Coronary artery (tissue), 2 donors: ENCODE data around the gene NFIX.
A peak's percentile ranks its signal among the peaks of the same experiment; 100 is the strongest.

ENCODE experiments used
- DNase-seq: peaks from one replicate; pipeline ENCODE4 v3.0.0-alpha.2; 2017; ENCODE audit warnings: low spot score
- H3K27ac ChIP-seq, 2 donors: fragments of 200-600 bp; sonication (generic); one replicate each; pipeline ENCODE4 v1.5.1; 2016 to 2019
- H3K4me3 ChIP-seq: fragments of 200-600 bp; sonication (generic); 2 replicates; pipeline ENCODE4 v1.5.1; 2016; ENCODE audit warnings: mild to moderate bottlenecking, moderate library complexity
- TF ChIP-seq, protein P1 (sequence below): fragments of 200-600 bp; sonication (generic); IDR thresholded peaks from one replicate; pipeline ENCODE4 v1.5.1; 2019; ENCODE audit warnings: antibody characterized with exemption

Gene NFIX

DNA sequence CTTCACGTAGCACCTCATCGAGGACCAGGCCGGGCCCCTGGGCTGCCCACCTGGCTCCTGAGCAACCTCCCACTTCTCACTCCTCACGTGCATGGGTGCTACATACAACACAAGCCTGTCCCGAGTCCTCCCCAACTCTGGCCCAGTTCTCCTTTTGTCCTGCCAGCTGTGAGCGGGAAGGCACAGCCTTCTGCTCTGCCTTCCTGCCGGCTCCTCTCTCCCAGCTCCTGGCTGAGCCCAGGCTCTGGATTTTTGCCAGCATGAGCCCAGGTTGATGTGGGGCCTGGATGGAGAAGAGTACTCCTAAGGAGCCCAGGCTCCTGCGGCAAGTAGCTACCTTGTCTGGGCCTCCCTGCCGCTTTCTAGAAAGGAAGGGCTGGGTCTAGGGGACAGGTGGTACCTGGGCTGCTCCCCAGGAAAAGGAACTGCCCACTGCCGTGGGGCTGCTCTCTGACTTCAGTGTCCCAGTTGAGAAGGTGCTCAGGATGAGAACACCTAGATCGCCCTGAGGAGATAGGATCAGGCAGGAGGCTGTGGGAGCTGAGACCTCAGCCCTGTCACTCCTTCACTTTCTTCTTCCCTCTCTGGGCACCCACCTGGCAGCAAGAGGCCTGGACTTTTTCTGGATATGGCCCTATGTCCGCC is 83.7 kb downstream of the NFIX start:
- Histone ChIP-seq H3K27ac (peak overlapping the region; percentile 61 to 78), H3K4me3 (no peak overlapping the region)
- TF ChIP-seq, protein P1, sequence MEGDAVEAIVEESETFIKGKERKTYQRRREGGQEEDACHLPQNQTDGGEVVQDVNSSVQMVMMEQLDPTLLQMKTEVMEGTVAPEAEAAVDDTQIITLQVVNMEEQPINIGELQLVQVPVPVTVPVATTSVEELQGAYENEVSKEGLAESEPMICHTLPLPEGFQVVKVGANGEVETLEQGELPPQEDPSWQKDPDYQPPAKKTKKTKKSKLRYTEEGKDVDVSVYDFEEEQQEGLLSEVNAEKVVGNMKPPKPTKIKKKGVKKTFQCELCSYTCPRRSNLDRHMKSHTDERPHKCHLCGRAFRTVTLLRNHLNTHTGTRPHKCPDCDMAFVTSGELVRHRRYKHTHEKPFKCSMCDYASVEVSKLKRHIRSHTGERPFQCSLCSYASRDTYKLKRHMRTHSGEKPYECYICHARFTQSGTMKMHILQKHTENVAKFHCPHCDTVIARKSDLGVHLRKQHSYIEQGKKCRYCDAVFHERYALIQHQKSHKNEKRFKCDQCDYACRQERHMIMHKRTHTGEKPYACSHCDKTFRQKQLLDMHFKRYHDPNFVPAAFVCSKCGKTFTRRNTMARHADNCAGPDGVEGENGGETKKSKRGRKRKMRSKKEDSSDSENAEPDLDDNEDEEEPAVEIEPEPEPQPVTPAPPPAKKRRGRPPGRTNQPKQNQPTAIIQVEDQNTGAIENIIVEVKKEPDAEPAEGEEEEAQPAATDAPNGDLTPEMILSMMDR: no peak
- no peak for DNase-seq

DNA sequence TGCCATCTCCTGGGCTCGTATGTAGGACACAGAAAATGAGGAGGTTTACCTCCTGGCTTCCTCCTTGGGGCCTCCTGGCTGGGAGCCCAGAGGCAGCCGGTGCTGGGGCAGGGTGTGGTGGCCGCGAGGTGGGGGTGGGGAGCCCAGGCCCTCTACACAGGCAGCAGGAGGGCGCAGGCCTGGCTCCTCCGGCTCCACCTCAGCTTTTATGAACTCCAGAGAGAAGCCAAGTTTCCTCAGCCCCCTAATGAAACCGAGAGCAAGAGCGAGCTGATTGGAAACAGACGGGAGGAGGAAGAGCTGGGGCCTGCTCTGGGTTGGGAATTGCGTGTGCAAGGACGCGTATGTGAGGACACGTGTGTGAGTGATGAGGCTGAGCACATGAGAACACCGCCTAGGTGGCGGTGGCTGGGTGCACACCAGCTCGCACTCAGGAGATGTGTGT is 84.3 kb downstream of the NFIX start:
- no peak for DNase-seq

DNA sequence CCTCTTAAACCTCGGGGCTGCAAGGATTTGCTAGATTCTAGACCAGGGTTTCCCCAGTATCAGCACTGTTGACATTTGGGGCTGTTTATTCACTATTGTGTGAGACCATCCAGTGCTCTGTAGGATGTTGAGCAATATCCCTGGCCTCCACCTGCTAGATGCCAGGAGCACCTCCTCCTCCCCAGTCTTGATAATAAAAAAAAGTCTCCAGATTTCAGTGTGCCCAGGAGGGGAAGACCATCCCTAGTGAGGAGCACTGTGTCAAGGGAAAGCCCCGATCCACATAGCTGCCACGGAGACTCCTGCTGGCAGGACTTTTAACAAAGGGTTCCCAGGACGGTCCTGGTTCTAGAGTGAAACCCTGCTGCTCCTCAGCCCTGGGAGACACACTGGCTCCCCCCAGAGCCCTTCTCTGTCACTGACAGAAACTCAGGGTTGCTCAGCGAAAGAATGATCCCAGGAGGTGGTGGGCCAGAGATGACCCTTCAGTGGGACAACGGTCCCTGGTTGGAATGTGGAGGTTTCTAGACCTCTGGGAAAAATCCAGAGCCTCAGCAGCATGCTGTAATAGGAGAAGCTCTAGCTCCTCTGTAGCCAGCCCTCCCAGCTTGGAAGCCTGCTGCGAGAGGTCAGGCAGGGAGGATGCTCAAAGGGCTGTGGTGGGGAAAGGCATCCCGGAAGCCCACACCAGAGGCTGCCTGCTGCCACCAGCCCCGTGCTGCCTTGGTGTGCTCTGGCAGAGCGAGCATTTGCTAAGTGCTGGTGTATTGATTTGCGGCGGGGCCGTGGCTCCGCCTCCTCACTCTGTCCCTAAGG is 87.1 kb downstream of the NFIX start:
- H3K27ac ChIP-seq: peak overlapping the region; percentile 37 to 78
- TF ChIP-seq, protein P1: no peak
- H3K4me3 ChIP-seq: no peak overlapping the region
- DNase-seq: no peak

More for the DNA sequence above, 84.3 kb downstream of the NFIX start:
- peak overlapping the region; percentile 61 to 78 for H3K27ac ChIP-seq
- no peak overlapping the region for H3K4me3 ChIP-seq
- TF ChIP-seq, protein P1: no peak

DNA sequence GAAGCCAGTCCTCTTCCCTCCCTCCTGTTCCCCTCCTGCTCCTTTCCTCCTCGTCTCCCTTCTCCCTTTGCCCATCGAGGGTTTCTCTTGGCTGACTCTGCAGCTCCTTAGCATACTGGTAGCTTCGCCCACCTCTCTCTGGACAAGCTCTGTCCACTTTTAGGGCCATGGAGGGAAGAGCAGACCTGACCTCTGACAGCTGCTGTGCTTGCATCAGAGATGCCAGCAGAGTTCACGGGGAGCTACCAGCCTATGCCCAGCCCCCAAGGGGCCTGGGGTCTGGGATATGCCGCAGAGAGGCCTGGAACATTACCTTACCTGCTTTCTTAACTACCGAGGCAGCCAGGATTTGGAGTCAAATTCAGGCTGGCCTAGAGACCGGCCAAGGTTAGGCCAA is 87.7 kb downstream of the NFIX start:
- H3K27ac ChIP-seq: peak overlapping the region; percentile 37 to 78
- no peak for DNase-seq

DNA sequence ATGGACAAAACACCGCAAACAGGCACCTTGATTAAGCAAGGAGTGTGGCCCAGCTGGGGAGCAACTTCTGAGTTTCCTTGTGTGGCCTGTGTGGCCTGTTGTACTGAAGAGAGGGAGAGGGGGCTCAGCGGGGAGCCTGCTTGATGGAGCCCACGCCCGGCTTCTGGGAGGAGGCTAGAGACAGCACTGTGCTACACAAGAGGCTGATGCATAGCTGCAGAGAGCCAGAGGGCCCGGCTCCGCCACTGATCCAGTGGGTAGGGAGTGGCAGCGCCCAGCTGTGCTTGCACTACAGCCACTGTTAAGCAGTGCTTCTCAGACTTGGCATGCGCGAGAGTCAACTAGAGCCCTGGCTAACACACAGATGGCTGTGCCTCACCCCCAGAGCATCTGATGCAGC is 88.4 kb downstream of the NFIX start:
- no peak for DNase-seq
- no peak overlapping the region for H3K4me3 ChIP-seq
- TF ChIP-seq, protein P1: no peak
- H3K27ac ChIP-seq: peak overlapping the region; percentile 19 to 78

More for the DNA sequence above, 87.7 kb downstream of the NFIX start:
- TF ChIP-seq, protein P1: no peak
- H3K4me3 ChIP-seq: no peak overlapping the region

DNA sequence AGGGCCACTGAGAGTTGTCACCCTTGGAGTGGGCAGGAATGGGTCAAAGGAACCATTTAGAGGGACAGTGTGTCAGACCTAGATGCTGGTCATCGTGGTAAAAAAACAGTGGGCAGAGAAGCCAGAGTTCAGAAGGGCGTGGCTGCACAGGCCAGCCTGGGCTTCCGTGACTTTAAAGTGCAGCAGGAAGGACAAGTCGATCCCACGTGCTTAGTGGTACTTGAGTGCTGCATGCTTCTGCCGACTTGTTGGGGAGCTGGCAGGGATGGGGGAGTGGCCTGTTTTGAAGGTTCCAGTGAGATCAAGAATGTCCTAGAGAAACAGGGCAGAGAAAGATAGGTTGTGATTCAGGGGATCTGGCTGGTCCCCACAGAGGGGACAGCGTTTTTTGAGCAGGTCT is 90.4 kb downstream of the NFIX start:
- peak overlapping the region in 1 of 2 donors; percentile 77 for H3K27ac ChIP-seq
- DNase-seq: no peak

More for the DNA sequence above, 90.4 kb downstream of the NFIX start:
- no peak overlapping the region for H3K4me3 ChIP-seq
- TF ChIP-seq, protein P1: no peak
